Left ventricle myocardium inferior (tissue), 1 donor: ENCODE data around the gene MELTF. TPM values are rescaled to one million over a fixed set of nuclear protein-coding genes. Genes with fewer than 3 reads are reported as not detected.

ENCODE experiments used
- DNase-seq: peaks from one replicate; pipeline ENCODE4 v3.0.0-alpha.2; 2020
- H3K27ac ChIP-seq: fragments of 200-600 bp; replicated peaks from 2 replicates; pipeline ENCODE4 v1.8.0; 2021
- H3K27me3 ChIP-seq: fragments of 200-600 bp; 2 replicates; pipeline ENCODE4 v1.8.0; 2021; ENCODE audit warnings: low read depth
- H3K36me3 ChIP-seq: fragments of 200-600 bp; 2 replicates; pipeline ENCODE4 v1.8.0; 2021
- H3K4me1 ChIP-seq: fragments of 200-600 bp; 2 replicates; pipeline ENCODE4 v1.8.0; 2021
- H3K4me3 ChIP-seq: fragments of 200-600 bp; 2 replicates; pipeline ENCODE4 v1.8.0; 2021; ENCODE audit warnings: mild to moderate bottlenecking, moderate library complexity
- H3K9me3 ChIP-seq: fragments of 200-600 bp; replicated peaks from 2 replicates; pipeline ENCODE4 v1.8.0; 2021
- intact Hi-C: fragments of 100-400 bp; cut with micrococcal nuclease; formaldehyde crosslinking; loops from one replicate; pipeline ENCODE4 v1.11.0; 2022
- total RNA-seq: library from RNA; stranded (reverse); fragmentation: NEBNext Ultra II Directional; extraction: Animal tissue kit (Norgen Biotek cat#: 25700); gene quantifications from one replicate; pipeline ENCODE4 v1.2.1, GENCODE V29; 2021
- TF ChIP-seq, protein P1 (sequence below): fragments of 200-600 bp; IDR thresholded peaks from 2 replicates; pipeline ENCODE4 v1.8.0; 2021; ENCODE audit warnings: antibody characterized with exemption, mild to moderate bottlenecking, borderline replicate concordance
- donor health status: DM: no; HTN: yes; CAD: no; lungs with severe emphysema.

Gene MELTF
- total RNA-seq, 1 donor from 2014 or later = 9.6 TPM

DNA sequence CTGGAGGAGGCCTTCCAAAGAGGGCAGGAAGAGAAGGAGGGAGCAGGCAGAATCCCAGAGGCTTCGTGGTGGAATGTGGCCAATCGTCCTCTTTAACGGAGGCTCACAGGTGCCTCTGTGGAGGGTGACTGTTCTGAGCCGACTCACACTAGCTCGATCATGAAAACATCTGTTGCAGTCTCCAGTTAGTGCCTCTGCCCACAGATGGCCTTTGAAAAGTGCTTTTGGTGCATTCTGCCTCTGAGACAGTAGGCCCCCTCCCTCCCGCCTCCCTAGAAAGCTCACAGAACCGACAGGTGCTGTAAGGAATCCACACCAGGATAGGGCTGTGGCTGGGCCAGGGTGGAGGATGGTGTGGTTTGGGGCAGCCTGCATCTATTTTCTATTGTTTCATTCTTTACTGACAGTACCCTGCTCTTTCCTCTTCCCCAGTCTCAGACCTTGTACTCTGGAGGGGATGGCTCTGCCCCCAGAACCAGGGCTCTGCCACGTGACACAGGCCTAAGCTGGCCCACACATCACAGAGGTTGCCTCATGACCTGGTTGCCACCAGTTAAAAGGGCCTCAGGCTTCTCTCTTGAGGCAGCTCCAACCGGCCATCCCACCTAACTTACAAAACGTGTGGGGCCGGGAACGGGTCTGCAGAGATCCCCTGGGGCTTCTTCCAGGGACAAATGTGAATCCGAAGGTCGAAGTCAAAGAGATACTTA lies 33.8 kb downstream of the MELTF start:
- H3K9me3 ChIP-seq = peaks cover 8% of the 10 kb centered on the region
- no peak overlapping the region for H3K4me3 ChIP-seq
- intact Hi-C loops = no loop called here
- H3K27me3 ChIP-seq = no peaks in the 10 kb centered on the region
- peak; percentile 2 for DNase-seq
- H3K36me3 ChIP-seq = no peaks in the 10 kb centered on the region
- H3K27ac ChIP-seq = no peak overlapping the region
- no peaks in the 10 kb centered on the region for H3K4me1 ChIP-seq
- TF ChIP-seq, protein P1, sequence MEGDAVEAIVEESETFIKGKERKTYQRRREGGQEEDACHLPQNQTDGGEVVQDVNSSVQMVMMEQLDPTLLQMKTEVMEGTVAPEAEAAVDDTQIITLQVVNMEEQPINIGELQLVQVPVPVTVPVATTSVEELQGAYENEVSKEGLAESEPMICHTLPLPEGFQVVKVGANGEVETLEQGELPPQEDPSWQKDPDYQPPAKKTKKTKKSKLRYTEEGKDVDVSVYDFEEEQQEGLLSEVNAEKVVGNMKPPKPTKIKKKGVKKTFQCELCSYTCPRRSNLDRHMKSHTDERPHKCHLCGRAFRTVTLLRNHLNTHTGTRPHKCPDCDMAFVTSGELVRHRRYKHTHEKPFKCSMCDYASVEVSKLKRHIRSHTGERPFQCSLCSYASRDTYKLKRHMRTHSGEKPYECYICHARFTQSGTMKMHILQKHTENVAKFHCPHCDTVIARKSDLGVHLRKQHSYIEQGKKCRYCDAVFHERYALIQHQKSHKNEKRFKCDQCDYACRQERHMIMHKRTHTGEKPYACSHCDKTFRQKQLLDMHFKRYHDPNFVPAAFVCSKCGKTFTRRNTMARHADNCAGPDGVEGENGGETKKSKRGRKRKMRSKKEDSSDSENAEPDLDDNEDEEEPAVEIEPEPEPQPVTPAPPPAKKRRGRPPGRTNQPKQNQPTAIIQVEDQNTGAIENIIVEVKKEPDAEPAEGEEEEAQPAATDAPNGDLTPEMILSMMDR = no peak

DNA sequence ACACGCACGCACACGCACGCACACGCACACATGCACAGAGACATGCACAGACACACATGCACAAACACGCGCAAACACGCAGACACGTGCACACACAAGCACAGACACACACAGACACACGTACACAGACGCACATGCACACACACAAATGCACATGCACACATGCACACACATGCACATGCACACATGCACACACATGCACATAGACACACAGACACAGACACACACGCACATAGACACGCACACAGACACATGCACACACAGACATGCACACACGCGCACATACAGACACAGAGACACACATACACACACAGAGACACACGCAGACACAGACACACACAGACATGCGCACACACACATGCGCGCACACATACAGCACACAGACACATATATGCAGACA lies 34.6 kb downstream of the MELTF start:
- intact Hi-C loops = no loop called here
- DNase-seq = no peak
- peaks cover 8% of the 10 kb centered on the region for H3K9me3 ChIP-seq
- no peaks in the 10 kb centered on the region for H3K4me1 ChIP-seq
- no peak overlapping the region for H3K27ac ChIP-seq
- no peak overlapping the region for H3K4me3 ChIP-seq
- H3K27me3 ChIP-seq = no peaks in the 10 kb centered on the region
- H3K36me3 ChIP-seq = no peaks in the 10 kb centered on the region
- TF ChIP-seq, protein P1 = no peak

DNA sequence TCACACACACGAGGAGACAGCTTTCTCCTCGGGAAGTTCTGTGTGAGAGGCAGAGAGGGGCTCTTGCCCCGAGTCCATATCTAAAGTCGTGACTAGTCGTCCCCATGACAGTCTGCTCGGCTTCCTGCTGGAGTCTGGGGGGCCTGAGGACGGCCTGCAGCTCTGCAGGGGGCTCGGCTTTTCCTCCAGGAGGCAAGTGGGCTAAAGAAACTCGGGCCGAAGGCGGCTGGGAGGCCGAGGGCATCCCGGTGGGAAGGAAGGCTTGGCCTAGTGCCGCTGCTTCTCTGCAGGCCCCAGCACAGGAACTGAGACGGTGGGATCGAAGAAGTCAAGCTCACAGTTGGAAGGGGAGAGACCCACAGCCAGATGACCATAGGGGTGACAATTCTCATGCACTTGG lies 35.6 kb downstream of the MELTF start:
- Histone ChIP-seq H3K9me3 (peaks cover 6% of the 10 kb centered on the region), H3K36me3 (no peaks in the 10 kb centered on the region), H3K4me1 (peaks cover 1% of the 10 kb centered on the region), H3K27me3 (no peaks in the 10 kb centered on the region), H3K27ac (no peak overlapping the region), H3K4me3 (no peak overlapping the region)
- intact Hi-C loops = no loop called here
- TF ChIP-seq, protein P1 = no peak
- no peak for DNase-seq

DNA sequence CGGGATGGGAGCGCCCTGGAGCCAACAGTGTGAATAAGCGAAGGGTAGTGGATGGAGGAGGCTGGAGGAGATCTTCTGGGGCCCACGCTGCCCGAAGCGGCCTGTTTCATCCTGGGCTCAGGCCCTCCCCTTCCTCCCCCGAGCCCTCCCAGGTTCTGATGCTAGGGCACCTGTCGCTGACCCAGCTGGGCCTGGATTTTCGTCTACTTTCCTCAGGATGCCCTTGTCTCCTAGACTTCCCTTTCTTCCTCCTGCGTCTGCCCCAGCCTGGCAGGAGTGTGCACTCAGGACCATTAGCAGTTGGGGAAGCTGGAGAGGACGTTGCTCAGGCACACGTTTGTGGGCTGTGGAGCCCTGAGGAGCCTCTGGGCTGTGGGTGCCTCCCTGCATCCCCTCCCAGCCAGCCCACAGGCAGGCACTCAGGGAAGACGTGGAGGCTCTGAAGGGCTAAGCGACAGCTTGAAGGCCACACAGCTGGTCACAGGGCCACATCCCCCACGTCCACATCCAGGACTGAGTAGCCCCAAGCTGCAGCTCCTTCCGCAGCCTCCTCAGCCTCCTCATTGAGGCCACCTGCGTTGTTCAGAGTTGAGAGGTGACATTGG lies 37.1 kb downstream of the MELTF start:
- intact Hi-C loops = no loop called here
- DNase-seq = peak; percentile 5

DNA sequence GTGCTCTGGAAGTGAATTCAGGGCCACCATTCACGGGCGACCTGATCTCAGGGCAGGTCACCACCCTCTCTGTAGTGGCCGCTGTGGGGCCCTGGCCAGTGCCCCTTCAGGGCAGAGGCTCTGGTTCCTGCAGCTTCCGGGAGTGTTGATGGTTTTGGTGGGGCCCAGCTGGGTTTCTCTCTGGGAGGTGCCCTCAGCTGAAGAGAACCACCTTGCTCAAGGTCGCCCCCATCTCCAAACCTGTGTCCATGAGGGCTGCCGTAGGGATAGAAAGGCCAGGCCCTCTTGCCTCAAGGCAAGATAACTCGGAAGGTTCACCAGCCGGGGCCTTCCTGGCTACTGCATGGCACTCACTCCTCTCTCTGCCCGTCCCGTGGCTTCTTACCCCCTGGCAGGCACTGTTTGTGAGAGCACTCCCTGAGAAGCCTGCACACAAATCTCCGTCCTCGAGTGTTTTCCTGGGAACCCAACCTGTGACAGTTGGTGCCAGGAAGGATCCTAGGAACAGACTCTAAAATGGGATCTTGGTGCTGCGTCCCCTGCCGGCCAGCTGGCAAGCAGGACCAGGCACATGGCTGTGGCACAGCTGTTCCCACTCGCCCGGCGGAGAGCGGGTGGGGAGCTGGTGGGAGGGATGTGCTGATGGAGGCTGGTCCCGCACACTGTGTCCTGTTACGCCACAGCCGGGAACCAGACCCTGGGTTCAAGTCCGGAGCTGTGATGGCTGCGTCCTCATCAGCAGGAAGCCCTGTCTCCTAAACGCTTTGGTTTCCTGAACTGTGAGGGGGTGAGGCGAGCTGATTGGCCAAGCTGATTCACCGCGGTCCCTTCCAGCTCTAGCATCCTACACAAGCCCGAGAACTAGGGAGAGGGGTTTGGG lies 37.8 kb downstream of the MELTF start:
- H3K9me3 ChIP-seq = no peaks in the 10 kb centered on the region
- intact Hi-C loops = no loop called here
- TF ChIP-seq, protein P1 = no peak
- no peaks in the 10 kb centered on the region for H3K36me3 ChIP-seq
- H3K4me1 ChIP-seq = peaks cover 10% of the 10 kb centered on the region
- DNase-seq = peak; percentile 8
- H3K27ac ChIP-seq = no peak overlapping the region
- no peaks in the 10 kb centered on the region for H3K27me3 ChIP-seq
- H3K4me3 ChIP-seq = no peak overlapping the region

More for the DNA sequence above, 37.1 kb downstream of the MELTF start:
- no peak overlapping the region for H3K27ac ChIP-seq
- H3K27me3 ChIP-seq = no peaks in the 10 kb centered on the region
- H3K4me3 ChIP-seq = no peak overlapping the region
- H3K9me3 ChIP-seq = no peaks in the 10 kb centered on the region
- no peaks in the 10 kb centered on the region for H3K36me3 ChIP-seq
- H3K4me1 ChIP-seq = peaks cover 10% of the 10 kb centered on the region
- TF ChIP-seq, protein P1 = no peak
